ENCODE measurements around the gene MECR. TPM values are rescaled to one million over a fixed set of nuclear protein-coding genes. Genes with fewer than 3 reads are reported as not detected.

MECR gene
- total RNA-seq, 2 donors from 2014 or later: 21.0 to 38.3 TPM

- Mint-ChIP-seq H3K9me3 (no peaks in the 10 kb centered on the region), H3K4me3 (peak overlapping the region; percentile 74), H3K36me3 (ENCODE audit: low read depth) (no peaks in the 10 kb centered on the region), H3K27me3 (peaks cover 33% of the 10 kb centered on the region), H3K27ac (no peak overlapping the region), H3K4me1 (peaks cover 8% of the 10 kb centered on the region)
- peak; percentile 72 for ATAC-seq (replicated peaks)
Measured at GRCh38 chr1:29259802-29260441, 29.2 kb upstream of the MECR start.

GRCh38 chr1:29258976-29259801, 28.5 kb upstream of the MECR start:
- no peaks in the 10 kb centered on the region for H3K9me3 Mint-ChIP-seq
- H3K36me3 Mint-ChIP-seq (ENCODE audit: low read depth): no peaks in the 10 kb centered on the region
- H3K27me3 Mint-ChIP-seq: peaks cover 33% of the 10 kb centered on the region
- peak; percentile 42 for ATAC-seq (replicated peaks)
- H3K27ac Mint-ChIP-seq: no peak overlapping the region
- peak overlapping the region; percentile 74 for H3K4me3 Mint-ChIP-seq
- peaks cover 8% of the 10 kb centered on the region for H3K4me1 Mint-ChIP-seq

- Mint-ChIP-seq H3K4me3 (peak overlapping the region; percentile 15), H3K4me1 (peaks cover 8% of the 10 kb centered on the region), H3K36me3 (ENCODE audit: low read depth) (no peaks in the 10 kb centered on the region), H3K9me3 (no peaks in the 10 kb centered on the region), H3K27ac (no peak overlapping the region), H3K27me3 (peaks cover 30% of the 10 kb centered on the region)
- ATAC-seq (replicated peaks): no peak
Measured at GRCh38 chr1:29258189-29258975, 27.6 kb upstream of the MECR start.

DNA sequence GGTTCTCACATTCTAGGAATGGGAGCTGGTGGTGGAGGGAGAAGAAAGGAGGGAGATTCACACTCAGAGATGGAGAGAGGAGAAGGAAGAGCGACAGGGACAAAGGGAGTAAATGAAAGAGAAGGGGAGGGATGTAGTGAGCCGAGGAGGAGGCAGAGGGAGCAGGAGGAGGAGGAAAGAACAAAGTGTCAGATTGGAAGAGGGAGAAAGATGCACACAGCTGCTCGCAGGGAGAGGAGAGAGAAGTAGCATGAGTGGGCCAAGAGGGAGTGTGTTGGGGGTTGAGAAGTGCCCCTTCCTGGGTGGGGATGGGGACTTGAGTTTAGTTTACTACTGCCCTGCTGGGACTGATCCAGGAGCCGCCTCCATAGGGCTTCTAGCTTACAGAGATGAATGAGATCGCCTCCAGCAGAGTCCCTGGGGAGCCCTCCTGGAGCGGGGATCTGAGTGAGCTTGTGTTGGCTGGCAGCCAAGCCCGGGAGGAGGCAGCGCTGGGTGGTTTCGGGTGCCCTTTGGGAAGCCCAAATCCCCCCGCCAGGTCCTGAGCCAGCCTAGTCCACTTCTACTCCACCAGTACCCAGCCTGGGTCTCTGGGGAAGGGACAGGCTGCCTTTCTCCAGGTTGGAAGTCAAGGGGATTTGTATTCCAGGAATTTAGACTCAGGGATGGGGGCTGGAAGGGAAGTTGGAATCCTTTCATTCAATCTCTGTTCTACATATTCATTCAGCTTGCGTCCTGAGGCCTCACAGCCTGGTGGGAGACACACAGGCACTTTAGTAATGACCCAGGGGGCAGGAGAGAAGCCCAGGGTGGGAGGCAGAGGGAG, 26.5 kb upstream of the MECR start:
- Mint-ChIP-seq H3K9me3 (no peaks in the 10 kb centered on the region), H3K27me3 (peaks cover 26% of the 10 kb centered on the region), H3K4me3 (no peak overlapping the region), H3K27ac (no peak overlapping the region), H3K4me1 (peaks cover 8% of the 10 kb centered on the region), H3K36me3 (ENCODE audit: low read depth) (no peaks in the 10 kb centered on the region)
- ATAC-seq (replicated peaks): no peak

- Mint-ChIP-seq H3K27ac (no peak overlapping the region), H3K4me1 (peaks cover 8% of the 10 kb centered on the region), H3K4me3 (no peak overlapping the region), H3K9me3 (no peaks in the 10 kb centered on the region), H3K36me3 (ENCODE audit: low read depth) (no peaks in the 10 kb centered on the region), H3K27me3 (peaks cover 22% of the 10 kb centered on the region)
- no peak for ATAC-seq (replicated peaks)
Measured at GRCh38 chr1:29256394-29256793, 25.7 kb upstream of the MECR start.

- ATAC-seq (replicated peaks): no peak
- Mint-ChIP-seq H3K4me1 (peaks cover 2% of the 10 kb centered on the region), H3K4me3 (no peak overlapping the region)
Measured at GRCh38 chr1:29255134-29255666, 24.5 kb upstream of the MECR start.

GRCh38 chr1:29254346-29254745, 23.6 kb upstream of the MECR start:
- Mint-ChIP-seq H3K27me3 (peaks cover 14% of the 10 kb centered on the region), H3K4me3 (no peak overlapping the region), H3K9me3 (no peaks in the 10 kb centered on the region), H3K27ac (no peak overlapping the region), H3K36me3 (ENCODE audit: low read depth) (no peaks in the 10 kb centered on the region), H3K4me1 (no peaks in the 10 kb centered on the region)
- no peak for ATAC-seq (replicated peaks)

More at GRCh38 chr1:29255134-29255666, 24.5 kb upstream of the MECR start:
- no peak overlapping the region for H3K27ac Mint-ChIP-seq
- peaks cover 13% of the 10 kb centered on the region for H3K27me3 Mint-ChIP-seq
- no peaks in the 10 kb centered on the region for H3K9me3 Mint-ChIP-seq
- H3K36me3 Mint-ChIP-seq (ENCODE audit: low read depth): no peaks in the 10 kb centered on the region

GRCh38 chr1:29253180-29253579, 22.4 kb upstream of the MECR start:
- H3K27ac Mint-ChIP-seq: no peak overlapping the region
- H3K4me1 Mint-ChIP-seq: no peaks in the 10 kb centered on the region
- H3K4me3 Mint-ChIP-seq: no peak overlapping the region
- no peaks in the 10 kb centered on the region for H3K9me3 Mint-ChIP-seq
- peaks cover 15% of the 10 kb centered on the region for H3K27me3 Mint-ChIP-seq
- no peaks in the 10 kb centered on the region for H3K36me3 Mint-ChIP-seq (ENCODE audit: low read depth)
- no peak for ATAC-seq (replicated peaks)

- no peaks in the 10 kb centered on the region for H3K36me3 Mint-ChIP-seq (ENCODE audit: low read depth)
- H3K4me1 Mint-ChIP-seq: no peaks in the 10 kb centered on the region
- H3K27me3 Mint-ChIP-seq: peaks cover 13% of the 10 kb centered on the region
- no peak overlapping the region for H3K27ac Mint-ChIP-seq
- H3K4me3 Mint-ChIP-seq: no peak overlapping the region
- ATAC-seq (replicated peaks): no peak
- no peaks in the 10 kb centered on the region for H3K9me3 Mint-ChIP-seq
Measured at GRCh38 chr1:29251164-29252124, 20.7 kb upstream of the MECR start.

DNA sequence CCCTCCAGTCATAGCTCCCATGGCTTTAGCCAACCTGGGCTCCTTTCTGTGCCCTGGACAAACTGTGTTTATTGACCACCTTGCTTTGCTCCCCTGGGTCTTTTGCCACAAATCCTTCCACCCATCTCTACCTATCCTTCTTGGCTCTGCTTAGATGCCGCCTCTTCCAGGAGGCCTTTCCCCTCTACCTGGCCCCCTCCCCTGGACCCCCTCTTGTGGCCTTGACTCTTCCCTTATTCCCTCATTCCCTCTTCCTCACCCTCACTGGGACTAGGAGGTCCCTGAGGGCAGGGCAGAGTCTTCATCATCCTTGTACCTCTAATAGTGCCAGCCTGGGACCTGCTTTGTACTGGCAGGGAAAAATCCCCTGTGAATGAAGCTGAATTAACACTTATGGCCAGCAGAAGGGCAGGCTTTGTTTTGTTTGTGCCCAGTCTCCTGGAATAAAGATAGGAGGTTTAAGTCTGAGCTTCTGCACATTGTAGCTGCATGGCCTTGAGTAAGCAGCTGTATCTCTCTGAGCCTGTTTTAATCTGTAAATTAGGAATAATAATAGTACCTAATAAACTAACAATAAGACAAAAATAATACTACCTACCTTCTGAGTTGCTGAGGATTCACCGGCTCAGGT, 19.3 kb upstream of the MECR start:
- Mint-ChIP-seq H3K4me1 (no peaks in the 10 kb centered on the region), H3K27ac (no peak overlapping the region), H3K27me3 (peaks cover 13% of the 10 kb centered on the region), H3K9me3 (no peaks in the 10 kb centered on the region), H3K4me3 (no peak overlapping the region), H3K36me3 (ENCODE audit: low read depth) (no peaks in the 10 kb centered on the region)
- ATAC-seq (replicated peaks): no peak

GRCh38 chr1:29249170-29249691, 18.5 kb upstream of the MECR start:
- Mint-ChIP-seq H3K27ac (no peak overlapping the region), H3K27me3 (peaks cover 13% of the 10 kb centered on the region), H3K4me3 (no peak overlapping the region), H3K9me3 (no peaks in the 10 kb centered on the region), H3K4me1 (no peaks in the 10 kb centered on the region), H3K36me3 (ENCODE audit: low read depth) (no peaks in the 10 kb centered on the region)
- ATAC-seq (replicated peaks): no peak

DNA sequence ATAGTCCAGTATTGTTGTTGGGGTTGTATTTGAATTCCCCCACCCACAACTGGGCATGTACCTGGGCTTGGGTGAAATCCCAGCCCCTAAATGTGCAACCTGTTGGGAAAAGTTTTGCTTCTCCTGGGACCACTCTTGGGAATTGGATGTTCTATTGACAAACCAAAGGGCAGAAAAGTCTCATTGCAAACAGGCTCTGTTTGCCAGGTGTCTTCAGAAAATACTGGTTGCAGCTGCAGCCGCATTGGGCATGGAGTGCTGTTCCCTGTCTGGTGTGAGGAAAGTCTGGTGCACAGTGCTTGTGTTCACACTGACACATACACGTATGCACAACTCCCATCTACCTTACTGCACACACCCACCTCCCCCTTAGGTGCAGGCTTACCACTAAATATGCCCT, 17.7 kb upstream of the MECR start:
- H3K4me3 Mint-ChIP-seq: no peak overlapping the region
- no peaks in the 10 kb centered on the region for H3K4me1 Mint-ChIP-seq
- H3K27ac Mint-ChIP-seq: no peak overlapping the region
- peaks cover 13% of the 10 kb centered on the region for H3K27me3 Mint-ChIP-seq
- no peaks in the 10 kb centered on the region for H3K9me3 Mint-ChIP-seq
- H3K36me3 Mint-ChIP-seq (ENCODE audit: low read depth): no peaks in the 10 kb centered on the region
- ATAC-seq (replicated peaks): no peak
